HG03060 (cell line): Measurements from ENCODE around the gene ERBB4.
"Not testable (repeated sequence)": the region's sequence is repeated elsewhere in the genome, so short reads cannot be mapped to it uniquely, and the experiment has no call there.

Experiments
- ATAC-seq: cut with Tn5 transposase; IDR thresholded peaks from one replicate; pipeline ENCODE4 v1.9.1; 2021; ENCODE audit warnings: low read depth, moderate number of reproducible peaks; ENCODE audit not compliant: unreplicated experiment

The ERBB4 gene

DNA sequence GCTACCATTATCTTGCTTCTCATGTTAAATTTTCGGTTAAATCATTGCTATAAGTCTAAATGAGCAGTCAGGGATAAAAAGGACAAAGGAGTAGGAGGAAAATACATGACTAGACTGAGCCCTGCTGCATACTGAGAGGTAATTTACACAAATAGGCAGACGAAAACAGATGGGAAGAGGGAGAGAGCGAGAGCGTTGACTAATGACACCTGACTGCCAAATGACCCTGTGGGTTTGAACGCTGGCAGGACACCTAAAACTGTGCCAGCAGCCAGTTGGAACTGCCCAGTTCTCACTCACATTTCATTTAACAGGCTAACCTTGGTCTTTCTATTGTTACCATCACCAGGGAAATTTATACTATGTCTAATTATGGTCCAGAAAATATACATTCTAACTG lies 1004.0 kb downstream of the ERBB4 start:
- ATAC-seq, result no peak

GRCh38 chr2:211524248-211524647 lies 1014.4 kb downstream of the ERBB4 start:
- not testable (repeated sequence) for ATAC-seq

GRCh38 chr2:211516537-211516936 lies 1022.1 kb downstream of the ERBB4 start:
- no peak for ATAC-seq

GRCh38 chr2:211514049-211514448 lies 1024.6 kb downstream of the ERBB4 start:
- no peak for ATAC-seq

- ATAC-seq, result no peak
Measured at GRCh38 chr2:211513446-211513845, 1025.2 kb downstream of the ERBB4 start.

GRCh38 chr2:211512806-211513205 lies 1025.8 kb downstream of the ERBB4 start:
- ATAC-seq, result no peak

DNA sequence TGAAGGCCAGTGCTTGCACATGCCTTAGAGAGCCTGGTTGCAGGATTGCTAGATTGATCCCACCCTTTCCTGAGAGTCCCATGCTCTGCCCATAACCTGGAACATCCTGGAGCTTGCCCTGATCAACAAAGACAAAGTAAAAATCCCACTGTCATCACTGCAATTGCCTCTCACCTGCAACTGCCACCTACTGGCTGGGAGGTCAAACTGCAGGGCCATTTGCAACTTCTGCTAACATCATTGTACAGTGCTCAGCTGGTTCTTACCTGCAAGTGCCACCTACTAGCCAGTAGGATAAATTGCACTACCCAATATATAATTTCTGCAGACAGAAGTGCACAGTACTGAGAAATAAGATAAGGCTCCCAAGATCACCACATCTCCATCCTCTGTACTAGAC lies 1034.7 kb downstream of the ERBB4 start:
- ATAC-seq, result no peak

GRCh38 chr2:211503198-211503597 lies 1035.4 kb downstream of the ERBB4 start:
- no peak for ATAC-seq

DNA sequence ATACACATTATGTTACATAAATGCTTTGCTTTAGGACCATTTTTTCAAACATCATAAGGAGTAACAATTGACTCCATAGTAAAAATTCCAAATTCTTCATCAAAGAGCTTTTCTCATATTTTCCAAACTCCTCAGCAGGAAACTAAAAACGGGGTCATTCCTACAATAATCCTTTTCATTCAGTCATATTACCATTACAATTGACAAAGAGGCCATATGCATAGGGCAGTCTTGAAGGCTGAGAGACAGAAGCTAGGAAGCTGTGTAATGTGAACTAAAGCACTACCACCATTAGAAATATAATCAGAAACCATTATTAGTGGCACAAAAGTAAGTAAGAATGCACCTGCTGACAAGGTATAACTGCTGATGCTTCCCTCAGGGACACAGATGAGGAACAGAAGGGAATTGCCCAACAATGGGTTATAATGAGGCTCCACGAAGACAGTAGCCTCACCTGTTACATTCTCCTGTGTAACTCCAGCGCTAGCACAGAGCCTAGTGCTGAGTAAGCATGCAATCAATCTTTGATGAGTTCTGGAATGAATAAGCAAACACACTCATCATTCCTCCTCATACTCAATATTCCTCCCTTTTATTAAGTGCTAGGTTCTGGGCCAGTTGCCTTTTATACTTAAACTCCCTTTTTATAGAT lies 1039.9 kb downstream of the ERBB4 start:
- ATAC-seq, result no peak

DNA sequence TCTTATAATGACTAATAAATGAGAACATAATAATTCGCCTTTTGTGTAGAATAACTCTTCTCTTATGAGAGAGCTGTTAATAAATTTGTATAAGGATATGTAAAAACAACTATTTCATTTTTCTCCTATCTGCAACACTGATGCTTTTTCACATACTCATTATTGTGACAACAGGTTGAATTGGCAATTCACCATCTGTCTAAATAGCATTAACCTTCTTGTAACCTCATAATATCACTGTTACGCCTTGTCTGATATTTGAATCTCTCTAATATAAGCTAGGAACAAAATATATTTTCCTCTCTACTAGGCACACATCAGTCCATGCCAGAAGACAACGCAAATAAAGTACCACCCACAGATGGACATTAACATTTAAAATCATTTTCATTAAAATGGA lies 1043.3 kb downstream of the ERBB4 start:
- ATAC-seq, result no peak

DNA sequence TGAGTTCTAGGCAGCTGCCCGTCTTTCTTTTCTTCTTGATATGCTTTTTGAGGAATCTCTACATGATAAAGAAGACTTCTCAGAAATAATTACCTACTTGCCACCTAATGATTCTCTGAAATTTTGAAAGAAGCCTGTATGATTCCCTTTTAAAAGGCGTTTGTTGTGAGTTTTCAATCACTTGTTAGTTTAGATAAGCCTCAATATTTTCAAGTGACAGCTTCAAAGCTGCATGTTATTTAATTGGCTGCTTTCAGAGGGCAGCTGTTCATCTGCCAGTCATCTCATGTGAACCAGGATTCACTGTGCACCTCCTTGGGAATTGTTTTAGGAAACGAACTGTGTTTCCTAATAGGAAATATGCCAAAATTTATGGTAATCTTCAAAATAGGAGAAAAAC lies 1044.1 kb downstream of the ERBB4 start:
- no peak for ATAC-seq

DNA sequence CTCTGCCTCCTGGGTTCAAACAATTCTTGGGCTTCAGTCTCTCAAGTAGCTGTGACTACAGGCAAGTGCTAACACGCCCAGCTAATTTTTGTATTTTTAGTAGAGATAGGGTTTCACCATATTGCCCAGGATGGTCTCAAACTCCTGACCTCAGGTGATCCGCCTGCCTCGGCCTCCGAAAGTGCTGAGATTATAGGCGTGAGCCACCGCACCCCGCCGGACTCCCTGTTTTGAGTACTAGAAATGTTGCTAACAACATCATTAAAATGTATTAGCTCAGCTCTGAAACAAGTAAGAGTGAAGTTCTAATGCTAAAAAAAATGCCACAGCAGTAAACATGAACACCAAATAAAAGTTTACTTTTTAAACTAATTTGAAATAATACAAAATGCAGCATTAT lies 1044.5 kb downstream of the ERBB4 start:
- no peak for ATAC-seq

DNA sequence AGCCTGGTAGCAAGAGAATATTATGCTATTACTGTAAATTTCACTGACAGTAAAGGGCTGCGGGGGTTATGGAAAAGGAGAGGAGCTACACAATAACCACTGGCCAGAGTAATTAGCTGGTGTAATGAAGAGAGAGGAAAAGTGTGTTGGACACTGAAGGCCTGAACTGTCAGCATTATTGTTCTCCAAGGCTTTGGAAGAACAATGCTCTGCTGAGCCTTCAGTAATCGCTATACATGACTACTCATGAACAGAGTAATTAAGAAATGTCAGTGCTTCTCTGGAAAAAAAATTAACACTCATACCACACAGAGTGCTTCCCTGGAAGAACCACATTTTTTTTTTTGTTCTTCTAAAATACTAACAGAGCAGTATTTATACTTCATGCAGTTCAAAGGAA lies 1050.9 kb downstream of the ERBB4 start:
- ATAC-seq, result no peak

- no peak for ATAC-seq
Measured at GRCh38 chr2:211479536-211480150, 1059.0 kb downstream of the ERBB4 start.

GRCh38 chr2:211477537-211478275 lies 1060.9 kb downstream of the ERBB4 start:
- ATAC-seq, result no peak

DNA sequence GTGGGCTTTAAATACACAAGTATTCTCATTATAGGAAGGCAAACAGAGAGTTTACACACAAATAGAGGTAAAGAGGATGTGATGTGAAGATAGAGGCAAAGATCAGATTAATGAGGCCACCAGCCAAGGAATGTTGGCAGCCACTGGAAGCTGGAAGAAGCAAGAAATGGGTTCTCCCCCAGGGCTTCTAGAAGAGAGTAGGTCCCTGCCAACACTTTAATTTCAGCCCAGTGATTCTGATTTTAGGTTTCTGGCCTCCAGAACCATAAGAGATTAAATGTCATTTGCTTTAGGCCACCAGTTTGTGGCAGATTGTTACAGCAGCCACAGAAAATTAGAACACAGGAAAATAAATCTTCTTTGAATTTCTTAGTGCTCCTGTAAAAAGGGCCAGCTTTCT lies 1065.5 kb downstream of the ERBB4 start:
- no peak for ATAC-seq

GRCh38 chr2:211469664-211470059 lies 1068.9 kb downstream of the ERBB4 start:
- no peak for ATAC-seq

- ATAC-seq, result no peak
Measured at GRCh38 chr2:211468877-211469663, 1069.5 kb downstream of the ERBB4 start.

- no peak for ATAC-seq
Measured at GRCh38 chr2:211468217-211468616, 1070.4 kb downstream of the ERBB4 start.

- no peak for ATAC-seq
Measured at GRCh38 chr2:211463397-211463796, 1075.2 kb downstream of the ERBB4 start.

GRCh38 chr2:211458974-211459373 lies 1079.6 kb downstream of the ERBB4 start:
- no peak for ATAC-seq
